ENCODE data around the gene BICDL2.

DNA sequence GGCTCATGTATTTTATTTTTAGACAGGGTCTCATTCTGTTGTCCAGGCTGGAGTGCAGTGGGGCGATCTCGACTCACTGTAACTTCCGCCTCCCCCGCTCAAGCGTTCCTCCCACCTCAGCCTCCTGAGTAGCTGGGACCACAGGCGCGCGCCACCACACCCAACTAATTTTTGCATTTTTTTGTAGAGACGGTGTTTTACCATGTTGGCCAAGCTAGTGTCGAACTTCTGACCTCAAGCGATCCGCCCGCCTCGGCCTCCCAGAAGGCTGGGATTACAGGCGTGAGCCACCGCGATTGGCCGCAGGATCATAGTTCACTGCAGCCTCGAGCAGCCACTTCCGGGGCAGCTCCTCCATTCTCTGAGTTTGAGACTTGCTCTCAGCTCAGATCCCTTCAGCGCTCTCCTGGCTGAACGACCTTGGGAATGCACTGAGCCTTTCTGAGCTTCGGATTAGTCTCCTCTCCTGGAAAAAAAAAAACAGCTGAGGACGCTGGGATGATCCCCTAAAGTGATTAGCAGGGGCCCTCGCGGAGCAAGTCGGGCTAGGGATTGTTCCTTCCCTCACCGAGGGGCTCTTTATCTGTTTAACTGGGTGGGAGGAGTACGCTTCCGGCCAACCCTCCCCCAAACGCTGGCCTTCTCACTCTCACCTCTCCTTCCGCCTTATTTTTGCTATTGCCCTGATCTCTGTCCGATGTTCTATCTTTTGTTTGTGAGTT lies 55.4 kb downstream of the BICDL2 start:
- TF ChIP-seq, protein P1, sequence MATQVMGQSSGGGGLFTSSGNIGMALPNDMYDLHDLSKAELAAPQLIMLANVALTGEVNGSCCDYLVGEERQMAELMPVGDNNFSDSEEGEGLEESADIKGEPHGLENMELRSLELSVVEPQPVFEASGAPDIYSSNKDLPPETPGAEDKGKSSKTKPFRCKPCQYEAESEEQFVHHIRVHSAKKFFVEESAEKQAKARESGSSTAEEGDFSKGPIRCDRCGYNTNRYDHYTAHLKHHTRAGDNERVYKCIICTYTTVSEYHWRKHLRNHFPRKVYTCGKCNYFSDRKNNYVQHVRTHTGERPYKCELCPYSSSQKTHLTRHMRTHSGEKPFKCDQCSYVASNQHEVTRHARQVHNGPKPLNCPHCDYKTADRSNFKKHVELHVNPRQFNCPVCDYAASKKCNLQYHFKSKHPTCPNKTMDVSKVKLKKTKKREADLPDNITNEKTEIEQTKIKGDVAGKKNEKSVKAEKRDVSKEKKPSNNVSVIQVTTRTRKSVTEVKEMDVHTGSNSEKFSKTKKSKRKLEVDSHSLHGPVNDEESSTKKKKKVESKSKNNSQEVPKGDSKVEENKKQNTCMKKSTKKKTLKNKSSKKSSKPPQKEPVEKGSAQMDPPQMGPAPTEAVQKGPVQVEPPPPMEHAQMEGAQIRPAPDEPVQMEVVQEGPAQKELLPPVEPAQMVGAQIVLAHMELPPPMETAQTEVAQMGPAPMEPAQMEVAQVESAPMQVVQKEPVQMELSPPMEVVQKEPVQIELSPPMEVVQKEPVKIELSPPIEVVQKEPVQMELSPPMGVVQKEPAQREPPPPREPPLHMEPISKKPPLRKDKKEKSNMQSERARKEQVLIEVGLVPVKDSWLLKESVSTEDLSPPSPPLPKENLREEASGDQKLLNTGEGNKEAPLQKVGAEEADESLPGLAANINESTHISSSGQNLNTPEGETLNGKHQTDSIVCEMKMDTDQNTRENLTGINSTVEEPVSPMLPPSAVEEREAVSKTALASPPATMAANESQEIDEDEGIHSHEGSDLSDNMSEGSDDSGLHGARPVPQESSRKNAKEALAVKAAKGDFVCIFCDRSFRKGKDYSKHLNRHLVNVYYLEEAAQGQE (IDR thresholded peaks at IDR 0.05; ENCODE audit: insufficient read depth in 1 of 2, low read depth in 2 of 2, low read length in 2 of 2) = no peak
- TF ChIP-seq POLR2AphosphoS5 (IDR thresholded peaks at IDR 0.05; ENCODE audit: low read depth, low read length) = no peak
- no peak for TF ChIP-seq FOXP2 (optimal IDR thresholded peaks at IDR 0.05; ENCODE audit: borderline replicate concordance, extremely low read depth, extremely low read length, insufficient read depth)
- no peak for TF ChIP-seq TAF1 (IDR thresholded peaks at IDR 0.05; ENCODE audit: borderline replicate concordance, insufficient read depth, low read length)
- no peak for TF ChIP-seq SIN3A (IDR thresholded peaks at IDR 0.05; ENCODE audit: borderline replicate concordance, insufficient read depth, low read length)

Measured in PFSK-1 (cell line).